NCI-H2107 treated with DMSO at 0.1 percent for 48 hours (cell line): ENCODE data around the gene EBPL.

ENCODE experiments used
- DNase-seq: peaks from one replicate; lab custom pipeline; 2025; ENCODE audit not compliant: unreplicated experiment; lab: John Stamatoyannopoulos, UW

EBPL gene

GRCh38 chr13:49676581-49677298 lies 14.5 kb downstream of the EBPL start:
- DNase-seq: no peak

DNA sequence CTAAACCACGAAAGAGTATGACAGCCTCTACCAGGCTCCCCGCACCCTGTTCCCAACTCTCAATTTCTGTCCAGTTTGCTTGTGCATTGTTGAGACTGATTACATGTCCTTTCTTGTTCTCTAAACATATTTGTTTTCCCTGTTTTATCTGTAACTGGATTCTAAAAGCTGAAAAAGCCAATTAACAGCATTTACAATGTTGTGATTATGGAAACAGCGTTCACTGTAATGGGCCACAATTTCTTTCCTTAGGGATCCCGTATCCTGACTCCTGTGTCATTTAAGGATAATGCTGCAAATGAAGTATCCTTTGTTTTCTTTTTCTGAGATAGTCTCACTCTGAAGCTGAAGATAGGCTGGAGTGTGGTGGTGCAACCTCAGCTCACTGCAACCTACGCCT lies 20.5 kb downstream of the EBPL start:
- no peak for DNase-seq

- DNase-seq: peak; percentile 49
Observed at GRCh38 chr13:49669735-49670309, 21.5 kb downstream of the EBPL start.

- no peak for DNase-seq
Observed at GRCh38 chr13:49667773-49668172, 23.5 kb downstream of the EBPL start.

DNA sequence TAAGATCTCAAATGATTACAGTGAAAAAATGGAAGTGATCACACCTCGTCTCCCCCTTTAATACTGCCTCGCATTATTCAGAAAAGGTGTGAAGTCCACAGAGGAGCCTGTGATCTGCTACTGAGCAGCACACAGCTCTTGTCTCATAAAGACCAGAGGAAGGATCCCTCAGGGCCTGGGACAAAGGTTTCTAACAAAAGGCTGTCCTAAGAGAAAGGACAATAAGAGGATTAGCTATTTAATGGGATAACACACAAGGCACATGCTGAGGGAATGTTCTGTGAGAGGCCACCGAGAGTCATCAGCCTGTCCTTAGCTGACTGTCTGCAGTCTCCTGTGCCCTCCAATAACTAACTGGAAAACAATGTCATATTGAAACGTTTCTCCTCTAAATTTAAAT lies 26.7 kb downstream of the EBPL start:
- DNase-seq: no peak

- no peak for DNase-seq
Observed at GRCh38 chr13:49657241-49657641, 34.0 kb downstream of the EBPL start.

DNA sequence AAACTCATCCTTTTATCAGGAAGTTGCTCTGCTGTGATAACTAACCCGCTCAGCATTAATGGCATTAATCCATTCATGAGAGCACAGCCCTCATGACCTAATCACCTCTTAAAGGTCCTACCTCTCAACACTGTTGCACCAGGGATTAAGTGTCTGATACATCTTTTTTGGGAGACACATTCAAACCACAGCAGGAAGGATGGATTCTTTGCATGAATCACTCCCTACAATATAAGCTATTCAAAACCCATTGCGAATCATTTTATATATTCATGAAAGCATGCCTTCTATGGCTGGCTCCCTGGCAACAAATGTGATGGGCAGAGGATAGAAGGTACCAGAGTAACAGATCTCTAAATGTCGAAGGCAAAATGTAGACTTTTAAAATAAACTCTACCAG lies 35.4 kb downstream of the EBPL start:
- DNase-seq: no peak

- no peak for DNase-seq
Observed at GRCh38 chr13:49654011-49654410, 37.3 kb downstream of the EBPL start.

GRCh38 chr13:49653478-49653877 lies 37.8 kb downstream of the EBPL start:
- no peak for DNase-seq

DNA sequence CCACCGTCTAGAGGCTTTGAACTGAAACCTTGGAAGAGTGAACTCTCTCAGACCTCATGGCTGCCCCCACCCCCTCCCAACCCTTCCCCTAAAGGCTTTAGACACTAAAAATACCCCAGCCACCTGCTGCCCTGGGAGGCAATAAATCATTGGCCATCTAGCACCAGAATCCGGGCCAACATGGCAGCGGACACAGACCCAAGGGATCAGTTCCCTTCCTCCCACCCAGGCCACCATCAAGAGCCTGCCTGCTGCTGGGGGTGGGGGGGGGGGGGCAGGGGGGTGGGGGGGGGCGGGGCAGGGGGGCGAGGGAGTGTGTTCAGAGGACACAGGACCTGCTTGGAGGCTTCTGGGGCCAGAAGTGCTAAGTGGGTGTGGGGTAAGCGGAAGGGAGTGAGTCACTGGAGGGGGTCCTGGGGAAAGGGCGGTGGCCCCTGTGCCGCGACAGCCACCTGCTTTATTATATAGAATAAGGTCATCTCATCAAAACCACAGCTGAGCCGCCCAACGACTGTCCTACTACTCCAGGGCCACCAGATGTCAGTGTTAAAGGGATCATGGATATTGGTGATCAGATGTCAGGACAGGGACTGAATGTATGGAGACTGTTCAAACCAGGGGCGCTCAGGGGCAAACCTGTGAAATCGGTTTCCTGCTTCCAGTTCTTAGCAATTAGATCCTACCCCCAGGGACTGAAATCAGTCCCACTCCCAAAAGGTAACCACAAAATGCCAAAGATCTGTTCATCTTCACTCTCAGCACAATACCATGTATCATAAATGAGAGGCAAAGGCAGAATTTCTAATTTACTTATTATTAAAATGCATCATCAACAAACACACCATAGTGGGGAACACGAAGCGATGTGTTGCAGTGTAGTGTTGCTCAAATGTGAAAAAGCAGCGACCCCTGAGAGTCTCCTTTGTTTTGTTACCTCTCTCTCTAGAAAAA lies 38.7 kb downstream of the EBPL start:
- peak; percentile 58 for DNase-seq

- no peak for DNase-seq
Observed at GRCh38 chr13:49651570-49652354, 39.5 kb downstream of the EBPL start.

GRCh38 chr13:49649963-49650312 lies 41.3 kb downstream of the EBPL start:
- no peak for DNase-seq

GRCh38 chr13:49649244-49649962 lies 41.9 kb downstream of the EBPL start:
- no peak for DNase-seq

GRCh38 chr13:49646688-49647087 lies 44.6 kb downstream of the EBPL start:
- DNase-seq: no peak

DNA sequence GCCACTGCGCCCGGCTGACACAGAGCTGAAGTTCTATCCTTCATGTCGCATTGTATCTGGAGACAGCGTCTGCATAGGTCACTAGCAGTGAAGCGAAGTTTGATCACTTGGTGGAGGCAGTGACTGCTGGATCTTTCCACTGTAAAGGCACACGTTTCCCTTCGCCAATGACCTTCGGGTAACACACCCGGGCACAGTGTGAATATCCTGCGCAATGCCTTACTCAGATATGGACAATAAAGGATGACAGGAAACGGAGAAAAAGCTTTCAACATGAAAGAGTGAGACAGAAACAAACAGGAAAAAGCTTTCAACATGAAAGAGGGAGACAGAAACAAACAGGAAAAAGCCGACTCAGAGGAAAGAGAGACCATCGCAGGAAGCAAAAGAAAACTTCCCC lies 45.8 kb downstream of the EBPL start:
- no peak for DNase-seq

GRCh38 chr13:49643035-49643646 lies 48.1 kb downstream of the EBPL start:
- peak; percentile 11 for DNase-seq

DNA sequence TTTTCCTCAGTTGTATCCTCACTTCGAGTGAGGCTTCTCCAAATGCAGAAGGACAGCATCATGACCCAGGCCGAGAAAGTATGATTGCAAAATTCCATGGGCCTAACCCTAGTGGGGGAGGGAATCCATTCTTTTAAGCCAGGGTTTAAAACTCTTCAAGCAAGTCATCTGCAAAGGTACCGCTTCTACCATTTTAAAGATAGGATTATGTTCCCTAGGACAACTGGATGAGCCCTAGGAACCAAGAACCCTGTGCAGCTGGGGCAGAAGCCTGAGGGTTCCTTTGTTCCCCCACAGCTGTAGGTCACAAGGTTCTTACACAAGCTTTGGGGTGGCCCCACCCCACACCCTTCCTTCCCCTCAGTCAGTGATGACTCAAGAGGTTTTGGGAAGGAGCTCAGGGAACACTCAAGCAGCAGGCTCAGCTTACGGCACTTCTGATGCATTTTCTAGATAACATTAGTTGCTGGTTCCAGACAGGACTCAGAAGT lies 49.4 kb downstream of the EBPL start:
- DNase-seq: no peak

- DNase-seq: no peak
Observed at GRCh38 chr13:49638744-49639072, 52.6 kb downstream of the EBPL start.

DNA sequence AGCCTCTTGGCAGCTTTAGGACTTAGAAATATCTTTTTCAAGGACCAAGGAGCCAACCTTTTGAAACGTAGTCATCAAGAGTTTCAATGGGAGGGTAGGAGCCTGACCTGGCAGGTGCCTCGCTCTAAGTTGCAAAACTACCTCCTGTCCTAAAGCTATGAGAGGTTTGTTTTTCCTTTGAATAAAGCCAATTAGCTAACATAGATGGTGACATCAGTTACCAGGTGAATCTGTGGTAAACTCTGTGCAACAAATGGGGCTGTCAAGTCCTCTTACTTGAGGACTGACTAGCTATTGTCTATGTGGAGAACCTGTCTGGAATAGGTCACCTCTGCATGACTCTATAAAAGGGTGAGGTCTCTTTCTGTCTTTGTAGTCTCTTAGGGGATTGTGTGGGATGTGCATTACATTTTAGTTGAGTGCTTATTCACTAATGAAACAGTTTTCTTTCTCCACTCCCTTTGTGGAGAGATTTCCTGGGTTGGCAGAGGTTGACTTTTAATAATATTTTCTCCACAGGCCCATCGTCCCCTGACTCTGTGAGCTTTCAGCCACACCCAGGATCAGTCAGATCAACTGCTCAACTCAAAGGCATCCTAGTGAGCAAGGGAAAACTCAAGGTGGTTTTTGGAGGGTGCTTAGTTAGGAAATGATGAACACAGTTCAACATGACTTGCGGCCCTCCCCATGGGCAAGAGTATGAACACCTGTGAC lies 53.1 kb downstream of the EBPL start:
- peak; percentile 18 for DNase-seq
